Measurements from ENCODE around the gene CHST12.

The CHST12 gene

GRCh38 chr7:2492038-2492437, 88.6 kb downstream of the CHST12 start:
- no peak for FAIRE-seq

DNA sequence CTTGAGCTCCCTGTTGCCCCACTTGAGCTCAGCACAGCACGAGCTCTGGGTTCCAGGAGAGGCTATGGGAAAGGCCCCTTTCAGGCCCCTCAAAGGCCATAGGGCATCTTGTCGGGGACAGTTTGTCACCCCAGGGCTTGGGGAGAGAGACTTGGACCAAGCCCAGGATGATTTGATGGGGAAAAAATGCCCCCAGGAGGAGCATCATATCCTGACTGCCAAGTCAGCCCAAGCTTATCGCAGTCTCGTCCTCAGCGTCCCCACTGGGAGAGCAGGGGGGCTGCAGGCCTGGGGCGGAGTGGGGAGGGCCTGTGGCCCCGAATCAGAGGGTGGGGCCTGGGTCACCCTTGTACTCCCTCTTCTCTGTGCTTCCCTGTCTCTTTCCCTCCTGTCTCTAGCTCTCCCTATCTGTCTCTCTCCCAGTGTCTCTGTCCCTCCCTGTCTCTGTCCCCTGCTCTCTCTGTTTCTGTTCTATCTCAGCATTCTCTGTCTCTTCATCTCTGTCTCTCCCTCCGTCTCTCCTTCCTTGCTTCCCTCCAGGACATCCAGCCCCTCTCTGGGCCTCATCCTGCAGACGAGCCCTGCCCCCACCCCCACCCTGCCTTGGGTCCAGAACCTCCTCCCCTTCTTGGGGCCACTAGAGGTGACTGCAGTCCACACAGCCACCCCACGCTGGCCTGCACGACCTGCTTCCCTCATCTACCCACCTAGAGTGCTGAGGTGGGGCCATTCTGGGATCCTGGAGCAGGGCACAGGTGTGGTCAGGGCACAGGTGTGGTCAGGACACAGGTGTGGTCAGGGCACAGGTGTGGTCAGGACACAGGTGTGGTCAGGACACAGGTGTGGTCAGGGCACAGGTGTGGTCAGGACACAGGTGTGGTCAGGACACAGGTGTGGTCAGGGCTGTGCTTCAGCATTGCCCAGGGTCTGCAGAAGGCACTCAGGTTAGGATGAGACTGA, 90.1 kb downstream of the CHST12 start:
- TF ChIP-seq POLR2AphosphoS5 (IDR thresholded peaks at IDR 0.05; ENCODE audit: low read depth, low read length) (no peak), POLR2A (IDR thresholded peaks at IDR 0.05; ENCODE audit: low read depth, low read length) (no peak), TAF1 (IDR thresholded peaks at IDR 0.05; ENCODE audit: borderline replicate concordance, low read depth, low read length) (no peak)
- no peak for FAIRE-seq
- DNase-seq (ENCODE audit: insufficient read length) = no peak

More at GRCh38 chr7:2492038-2492437, 88.6 kb downstream of the CHST12 start:
- no peak for DNase-seq (ENCODE audit: insufficient read length)
- TF ChIP-seq POLR2AphosphoS5 (IDR thresholded peaks at IDR 0.05; ENCODE audit: low read depth, low read length) (no peak), TAF1 (IDR thresholded peaks at IDR 0.05; ENCODE audit: borderline replicate concordance, low read depth, low read length) (no peak)

DNA sequence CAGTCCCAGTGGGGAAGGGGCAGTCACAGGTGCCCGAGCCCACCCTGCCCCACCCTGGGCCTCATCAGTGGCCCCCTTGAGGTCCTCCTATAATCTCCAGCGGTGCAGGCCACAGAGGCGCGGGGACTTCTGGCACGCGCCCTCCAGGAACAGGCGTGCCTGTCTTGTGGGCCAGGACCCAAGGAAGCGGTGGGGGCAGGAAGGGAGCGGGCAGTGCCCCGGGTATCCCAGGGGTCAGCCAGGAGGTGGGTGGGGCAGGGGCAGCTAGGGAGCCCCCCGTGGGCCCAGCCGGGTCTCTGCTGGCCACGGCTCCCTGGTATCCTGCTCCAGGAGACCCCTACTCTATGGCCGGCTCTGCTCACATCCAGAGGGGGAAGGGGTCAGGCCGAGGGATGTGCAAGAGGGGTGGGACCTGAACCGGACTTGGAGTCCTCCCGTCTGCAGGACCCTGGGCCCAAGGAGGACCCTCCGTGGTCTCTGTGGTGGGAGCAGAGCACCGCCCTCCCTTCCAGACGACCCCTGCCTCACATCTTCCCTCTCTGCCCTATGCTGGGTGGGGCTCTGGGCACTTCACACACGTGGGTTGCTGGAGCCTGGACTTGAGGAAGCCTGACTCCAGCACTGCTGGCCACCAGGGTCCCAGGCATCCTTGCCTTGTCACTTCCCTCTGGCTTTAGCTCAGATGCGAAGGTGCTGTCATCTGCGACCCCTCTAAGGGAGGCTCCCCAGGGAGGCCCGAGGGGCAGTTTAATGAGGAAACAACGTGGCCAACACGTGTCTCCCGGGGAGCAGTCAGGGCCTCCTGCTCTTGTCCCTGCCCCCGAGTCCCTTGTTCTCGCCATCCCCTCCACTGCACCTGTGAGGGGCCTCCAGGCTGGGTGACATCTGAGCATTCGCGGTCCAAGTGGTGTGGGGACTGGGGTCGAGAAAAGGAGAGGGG, 91.0 kb downstream of the CHST12 start:
- TF ChIP-seq POLR2A (IDR thresholded peaks at IDR 0.05; ENCODE audit: low read depth, low read length) (no peak), POLR2AphosphoS5 (IDR thresholded peaks at IDR 0.05; ENCODE audit: low read depth, low read length) (no peak), TAF1 (IDR thresholded peaks at IDR 0.05; ENCODE audit: borderline replicate concordance, low read depth, low read length) (no peak)
- DNase-seq (ENCODE audit: insufficient read length) = no peak
- no peak for FAIRE-seq

- TF ChIP-seq POLR2A (IDR thresholded peaks at IDR 0.05; ENCODE audit: low read depth, low read length) = no peak
- no peak for TF ChIP-seq POLR2AphosphoS5 (IDR thresholded peaks at IDR 0.05; ENCODE audit: low read depth, low read length)
- no peak for TF ChIP-seq TAF1 (IDR thresholded peaks at IDR 0.05; ENCODE audit: borderline replicate concordance, low read depth, low read length)
- DNase-seq (ENCODE audit: insufficient read length) (no peak), FAIRE-seq (no peak)
Observed at GRCh38 chr7:2495418-2496299, 92.2 kb downstream of the CHST12 start.

DNA sequence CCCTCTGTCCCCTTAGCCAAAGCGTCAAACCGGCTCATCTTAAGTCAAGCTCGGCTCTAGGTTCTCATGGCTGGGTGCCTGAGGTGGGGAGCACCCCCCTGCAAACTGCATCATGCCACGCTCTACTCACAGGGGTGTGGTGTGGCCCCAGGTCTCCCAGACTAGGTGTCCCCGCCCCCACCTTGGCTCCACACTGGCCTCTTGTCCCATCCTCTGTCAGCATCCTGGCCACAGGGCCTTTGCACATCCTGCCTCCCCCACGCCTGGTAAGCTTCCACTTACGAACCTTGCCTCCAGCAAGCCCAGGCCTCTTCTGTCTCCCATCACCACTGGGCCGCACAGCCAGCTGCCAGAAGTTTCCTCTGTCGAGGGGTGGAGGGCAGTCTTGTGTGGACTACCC, 93.0 kb downstream of the CHST12 start:
- DNase-seq (ENCODE audit: insufficient read length) = no peak
- no peak for FAIRE-seq
- TF ChIP-seq TAF1 (IDR thresholded peaks at IDR 0.05; ENCODE audit: borderline replicate concordance, low read depth, low read length) (no peak), POLR2A (IDR thresholded peaks at IDR 0.05; ENCODE audit: low read depth, low read length) (no peak), POLR2AphosphoS5 (IDR thresholded peaks at IDR 0.05; ENCODE audit: low read depth, low read length) (no peak)

GRCh38 chr7:2497065-2497464, 93.7 kb downstream of the CHST12 start:
- TF ChIP-seq TAF1 (IDR thresholded peaks at IDR 0.05; ENCODE audit: borderline replicate concordance, low read depth, low read length) = no peak
- no peak for TF ChIP-seq POLR2AphosphoS5 (IDR thresholded peaks at IDR 0.05; ENCODE audit: low read depth, low read length)
- no peak for TF ChIP-seq POLR2A (IDR thresholded peaks at IDR 0.05; ENCODE audit: low read depth, low read length)
- DNase-seq (ENCODE audit: insufficient read length) (no peak), FAIRE-seq (no peak)

- TF ChIP-seq POLR2A (IDR thresholded peaks at IDR 0.05; ENCODE audit: low read depth, low read length) (no peak), TAF1 (IDR thresholded peaks at IDR 0.05; ENCODE audit: borderline replicate concordance, low read depth, low read length) (no peak), POLR2AphosphoS5 (IDR thresholded peaks at IDR 0.05; ENCODE audit: low read depth, low read length) (no peak)
- no peak for DNase-seq (ENCODE audit: insufficient read length)
- FAIRE-seq = no peak
Observed at GRCh38 chr7:2497500-2498336, 94.3 kb downstream of the CHST12 start.

All from GM12892 (cell line).